Measurements from ENCODE around the gene RASGEF1C.

The RASGEF1C gene

DNA sequence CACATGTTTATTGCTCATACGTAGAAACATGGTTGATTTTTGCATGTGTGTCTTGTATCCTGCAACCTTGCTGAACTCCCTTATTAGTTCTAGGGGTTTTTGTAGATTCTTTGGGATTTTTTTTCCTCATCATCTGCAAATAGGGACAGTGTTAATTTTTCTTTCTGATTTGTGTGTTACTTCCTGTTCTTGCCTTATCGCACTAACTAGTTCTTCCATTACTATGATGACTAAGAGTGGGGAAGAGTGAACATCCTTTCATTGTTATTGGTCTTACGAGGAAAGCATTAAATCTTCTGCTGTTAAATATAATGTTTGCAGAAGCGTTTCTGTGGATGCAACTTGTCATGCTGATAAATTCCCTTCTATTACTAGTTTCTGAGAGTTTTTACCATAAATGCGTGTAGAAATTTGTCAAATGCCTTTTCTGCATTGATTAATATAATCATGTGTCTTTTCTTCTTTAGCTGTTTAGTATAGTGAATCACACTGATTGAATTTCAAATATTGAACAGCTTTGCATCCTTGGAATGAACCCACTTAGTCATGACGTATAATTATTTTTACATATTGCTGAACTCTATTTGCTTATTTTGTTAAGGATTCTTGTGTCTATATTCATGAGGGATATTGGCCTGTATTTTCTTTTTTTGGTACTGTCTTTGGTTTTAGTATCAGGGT, 105.4 kb downstream of the RASGEF1C start:
- Histone ChIP-seq H3K9me3 (ENCODE audit: control insufficient read depth, low read length) (no peaks in the 10 kb centered on the region), H3K27me3 (ENCODE audit: control insufficient read depth, insufficient read depth, low read length) (no peaks in the 10 kb centered on the region), H3K4me3 (ENCODE audit: low read length) (no peak overlapping the region), H3K4me1 (ENCODE audit: control insufficient read depth, insufficient read depth, low read length) (no peaks in the 10 kb centered on the region), H3K36me3 (ENCODE audit: control insufficient read depth, insufficient read depth, low read length) (no peaks in the 10 kb centered on the region), H3K9ac (ENCODE audit: low read length) (no peak overlapping the region)

GRCh38 chr5:180102636-180103035, 106.4 kb downstream of the RASGEF1C start:
- no peak overlapping the region for H3K4me3 ChIP-seq (ENCODE audit: low read length)
- H3K27me3 ChIP-seq (ENCODE audit: control insufficient read depth, insufficient read depth, low read length), result no peaks in the 10 kb centered on the region
- no peaks in the 10 kb centered on the region for H3K4me1 ChIP-seq (ENCODE audit: control insufficient read depth, insufficient read depth, low read length)
- no peaks in the 10 kb centered on the region for H3K36me3 ChIP-seq (ENCODE audit: control insufficient read depth, insufficient read depth, low read length)
- H3K9ac ChIP-seq (ENCODE audit: low read length), result no peak overlapping the region
- no peaks in the 10 kb centered on the region for H3K9me3 ChIP-seq (ENCODE audit: control insufficient read depth, low read length)

DNA sequence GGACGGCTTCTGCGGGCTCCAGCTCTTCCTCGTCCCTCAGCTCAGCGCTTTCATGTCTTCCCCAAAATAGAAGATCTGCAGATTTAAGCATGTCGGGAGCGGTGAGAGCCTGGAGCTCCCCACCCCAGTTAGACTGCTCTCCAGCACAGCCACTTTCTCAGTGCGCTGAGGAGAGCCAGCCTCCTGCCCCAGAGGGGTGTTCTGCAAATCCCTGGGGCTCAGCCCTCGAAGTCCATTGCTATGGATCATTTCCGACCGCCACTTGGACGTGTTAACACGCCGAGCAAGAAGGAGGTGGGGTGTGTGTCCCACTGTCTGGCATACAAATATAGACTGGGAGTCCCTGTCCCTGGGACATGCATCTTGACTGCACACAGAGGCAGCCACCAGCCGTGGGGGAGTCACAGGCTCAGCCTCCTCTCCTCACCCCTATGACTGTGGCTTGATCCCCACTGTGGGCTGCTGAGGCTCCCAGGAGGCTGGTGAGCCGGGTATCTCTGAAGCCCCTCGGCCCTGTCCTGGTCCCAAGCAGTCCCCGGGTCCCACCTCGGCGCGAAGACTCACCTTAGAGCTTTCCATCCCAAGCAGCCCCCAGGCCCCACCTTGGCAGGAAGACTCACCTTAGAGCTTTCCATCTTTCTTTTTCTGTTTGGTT, 107.4 kb downstream of the RASGEF1C start:
- Histone ChIP-seq H3K36me3 (ENCODE audit: control insufficient read depth, insufficient read depth, low read length) (no peaks in the 10 kb centered on the region), H3K4me3 (ENCODE audit: low read length) (no peak overlapping the region), H3K9me3 (ENCODE audit: control insufficient read depth, low read length) (no peaks in the 10 kb centered on the region), H3K4me1 (ENCODE audit: control insufficient read depth, insufficient read depth, low read length) (no peaks in the 10 kb centered on the region), H3K9ac (ENCODE audit: low read length) (no peak overlapping the region), H3K27me3 (ENCODE audit: control insufficient read depth, insufficient read depth, low read length) (no peaks in the 10 kb centered on the region)

- Histone ChIP-seq H3K36me3 (ENCODE audit: control insufficient read depth, insufficient read depth, low read length) (no peaks in the 10 kb centered on the region), H3K9me3 (ENCODE audit: control insufficient read depth, low read length) (no peaks in the 10 kb centered on the region), H3K4me1 (ENCODE audit: control insufficient read depth, insufficient read depth, low read length) (no peaks in the 10 kb centered on the region), H3K27me3 (ENCODE audit: control insufficient read depth, insufficient read depth, low read length) (no peaks in the 10 kb centered on the region), H3K4me3 (ENCODE audit: low read length) (no peak overlapping the region), H3K9ac (ENCODE audit: low read length) (no peak overlapping the region)
Measured at GRCh38 chr5:180100621-180101450, 108.2 kb downstream of the RASGEF1C start.

DNA sequence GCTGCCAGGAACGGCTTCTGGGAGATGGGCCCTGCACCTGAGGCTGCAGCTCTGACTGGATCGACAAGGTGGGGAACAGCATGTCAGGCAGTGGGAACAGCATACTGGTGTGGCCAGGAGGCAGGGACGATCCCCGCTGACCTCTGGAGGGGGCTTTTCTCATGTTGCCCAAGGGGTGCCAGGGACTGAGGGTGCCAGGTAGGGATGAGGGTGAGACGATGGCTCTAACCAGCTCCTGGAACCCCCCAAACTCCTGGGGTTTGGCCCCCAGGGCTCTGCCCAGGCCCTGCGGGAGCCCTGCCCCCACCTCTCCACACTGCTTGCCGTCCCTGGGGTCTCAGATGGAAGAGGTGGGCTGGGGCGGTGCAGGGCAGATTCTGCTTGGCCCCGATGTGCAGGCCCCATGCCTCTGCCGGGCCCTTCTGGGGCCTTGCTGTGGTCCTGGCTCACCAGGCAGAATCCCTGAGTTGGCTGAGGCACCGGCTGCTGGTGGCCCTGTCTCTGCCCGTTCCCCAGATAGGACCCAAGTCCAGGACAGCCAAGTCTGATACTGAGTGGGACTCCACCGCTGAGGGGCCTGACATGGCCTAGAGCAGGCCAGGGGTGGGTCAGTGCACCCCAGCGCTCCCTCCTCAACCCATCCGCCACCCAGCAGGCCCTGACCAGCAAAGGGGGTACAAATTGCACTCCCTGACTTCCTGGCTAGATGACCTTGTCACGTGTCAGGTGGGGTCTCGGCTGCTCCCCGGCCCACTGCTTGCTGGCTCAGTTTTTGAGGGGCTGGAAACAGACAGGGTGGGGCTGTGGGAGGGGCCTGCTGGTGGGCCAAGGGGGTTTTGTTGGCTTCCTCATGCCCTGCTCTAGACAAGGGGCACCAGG, 109.0 kb downstream of the RASGEF1C start:
- no peaks in the 10 kb centered on the region for H3K27me3 ChIP-seq (ENCODE audit: control insufficient read depth, insufficient read depth, low read length)
- H3K9me3 ChIP-seq (ENCODE audit: control insufficient read depth, low read length), result no peaks in the 10 kb centered on the region
- H3K36me3 ChIP-seq (ENCODE audit: control insufficient read depth, insufficient read depth, low read length), result no peaks in the 10 kb centered on the region
- H3K9ac ChIP-seq (ENCODE audit: low read length), result no peak overlapping the region
- no peaks in the 10 kb centered on the region for H3K4me1 ChIP-seq (ENCODE audit: control insufficient read depth, insufficient read depth, low read length)
- H3K4me3 ChIP-seq (ENCODE audit: low read length), result no peak overlapping the region

GRCh38 chr5:180098991-180099732, 109.8 kb downstream of the RASGEF1C start:
- Histone ChIP-seq H3K9ac (ENCODE audit: low read length) (no peak overlapping the region), H3K27me3 (ENCODE audit: control insufficient read depth, insufficient read depth, low read length) (no peaks in the 10 kb centered on the region), H3K4me1 (ENCODE audit: control insufficient read depth, insufficient read depth, low read length) (no peaks in the 10 kb centered on the region), H3K4me3 (ENCODE audit: low read length) (no peak overlapping the region), H3K36me3 (ENCODE audit: control insufficient read depth, insufficient read depth, low read length) (no peaks in the 10 kb centered on the region), H3K9me3 (ENCODE audit: control insufficient read depth, low read length) (no peaks in the 10 kb centered on the region)

DNA sequence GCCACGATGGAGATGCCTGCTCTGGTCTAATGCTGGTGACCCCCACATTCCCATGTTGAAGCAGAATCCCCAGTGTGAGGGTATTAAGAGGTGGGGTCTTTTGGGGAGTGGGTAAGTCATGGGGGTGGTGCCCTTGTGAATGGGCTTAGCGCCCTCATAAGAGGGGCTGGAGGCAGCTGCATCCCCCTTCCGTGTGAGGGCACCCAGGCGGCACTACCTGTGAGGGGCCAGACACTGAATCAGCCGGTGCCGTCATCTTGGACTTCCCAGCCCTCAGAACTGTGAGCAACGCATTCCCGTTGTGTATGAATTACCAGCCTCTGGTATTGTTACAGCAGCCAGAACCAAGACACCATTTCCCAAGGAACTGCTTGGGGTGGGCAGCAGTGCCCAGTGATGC, 110.5 kb downstream of the RASGEF1C start:
- H3K36me3 ChIP-seq (ENCODE audit: control insufficient read depth, insufficient read depth, low read length), result no peaks in the 10 kb centered on the region
- no peaks in the 10 kb centered on the region for H3K4me1 ChIP-seq (ENCODE audit: control insufficient read depth, insufficient read depth, low read length)
- no peak overlapping the region for H3K9ac ChIP-seq (ENCODE audit: low read length)
- no peaks in the 10 kb centered on the region for H3K27me3 ChIP-seq (ENCODE audit: control insufficient read depth, insufficient read depth, low read length)
- no peaks in the 10 kb centered on the region for H3K9me3 ChIP-seq (ENCODE audit: control insufficient read depth, low read length)
- H3K4me3 ChIP-seq (ENCODE audit: low read length), result no peak overlapping the region

GRCh38 chr5:180097926-180098325, 111.1 kb downstream of the RASGEF1C start:
- H3K4me3 ChIP-seq (ENCODE audit: low read length), result no peak overlapping the region
- no peak overlapping the region for H3K9ac ChIP-seq (ENCODE audit: low read length)
- H3K36me3 ChIP-seq (ENCODE audit: control insufficient read depth, insufficient read depth, low read length), result no peaks in the 10 kb centered on the region
- no peaks in the 10 kb centered on the region for H3K9me3 ChIP-seq (ENCODE audit: control insufficient read depth, low read length)
- no peaks in the 10 kb centered on the region for H3K4me1 ChIP-seq (ENCODE audit: control insufficient read depth, insufficient read depth, low read length)
- no peaks in the 10 kb centered on the region for H3K27me3 ChIP-seq (ENCODE audit: control insufficient read depth, insufficient read depth, low read length)

- Histone ChIP-seq H3K9me3 (ENCODE audit: control insufficient read depth, low read length) (no peaks in the 10 kb centered on the region), H3K9ac (ENCODE audit: low read length) (no peak overlapping the region), H3K36me3 (ENCODE audit: control insufficient read depth, insufficient read depth, low read length) (no peaks in the 10 kb centered on the region), H3K4me1 (ENCODE audit: control insufficient read depth, insufficient read depth, low read length) (no peaks in the 10 kb centered on the region), H3K4me3 (ENCODE audit: low read length) (no peak overlapping the region), H3K27me3 (ENCODE audit: control insufficient read depth, insufficient read depth, low read length) (no peaks in the 10 kb centered on the region)
Measured at GRCh38 chr5:180097163-180097894, 111.7 kb downstream of the RASGEF1C start.

DNA sequence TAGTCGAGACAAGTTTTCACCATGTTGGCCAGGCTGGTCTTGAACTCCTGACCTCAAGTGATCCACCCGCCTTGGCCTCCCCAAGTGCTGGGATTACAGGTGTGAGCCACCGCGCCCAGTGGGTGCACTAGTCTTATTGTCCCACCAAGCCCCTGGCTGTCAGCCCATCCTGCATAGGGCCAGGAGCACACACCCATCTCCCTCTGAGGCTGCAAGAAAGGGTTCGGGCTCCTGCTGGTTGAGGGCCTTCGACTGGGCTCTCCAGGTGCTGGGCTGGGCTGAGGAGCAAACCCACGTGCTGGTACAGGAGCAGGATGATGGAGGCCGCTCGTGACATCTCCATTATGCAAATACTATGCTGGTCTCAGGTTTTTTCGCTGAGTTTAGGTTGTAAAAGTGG, 112.4 kb downstream of the RASGEF1C start:
- no peak overlapping the region for H3K9ac ChIP-seq (ENCODE audit: low read length)
- no peak overlapping the region for H3K4me3 ChIP-seq (ENCODE audit: low read length)
- no peaks in the 10 kb centered on the region for H3K4me1 ChIP-seq (ENCODE audit: control insufficient read depth, insufficient read depth, low read length)
- H3K9me3 ChIP-seq (ENCODE audit: control insufficient read depth, low read length), result no peaks in the 10 kb centered on the region
- H3K36me3 ChIP-seq (ENCODE audit: control insufficient read depth, insufficient read depth, low read length), result no peaks in the 10 kb centered on the region
- H3K27me3 ChIP-seq (ENCODE audit: control insufficient read depth, insufficient read depth, low read length), result no peaks in the 10 kb centered on the region

DNA sequence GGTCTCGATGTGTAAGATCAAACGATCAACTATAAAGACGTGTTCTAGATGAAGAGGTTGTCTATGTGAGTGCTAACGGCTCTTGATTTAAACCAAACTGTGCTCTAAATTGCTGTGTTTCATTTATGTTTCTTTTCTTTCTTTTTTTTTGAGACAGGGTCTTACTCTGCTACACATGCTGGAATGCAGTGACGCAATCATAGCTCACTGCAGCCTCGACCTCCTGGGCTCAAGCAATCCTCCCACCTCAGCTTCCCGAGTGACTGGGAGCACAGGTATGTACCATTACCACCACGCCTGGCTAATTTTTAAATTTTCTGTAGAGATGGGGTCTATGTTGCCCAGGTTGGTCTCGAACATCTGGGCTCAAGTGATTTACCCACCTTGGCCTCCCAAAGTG, 113.5 kb downstream of the RASGEF1C start:
- H3K36me3 ChIP-seq (ENCODE audit: control insufficient read depth, insufficient read depth, low read length), result no peaks in the 10 kb centered on the region
- no peaks in the 10 kb centered on the region for H3K9me3 ChIP-seq (ENCODE audit: control insufficient read depth, low read length)
- H3K4me1 ChIP-seq (ENCODE audit: control insufficient read depth, insufficient read depth, low read length), result no peaks in the 10 kb centered on the region
- H3K27me3 ChIP-seq (ENCODE audit: control insufficient read depth, insufficient read depth, low read length), result no peaks in the 10 kb centered on the region
- H3K4me3 ChIP-seq (ENCODE audit: low read length), result no peak overlapping the region
- H3K9ac ChIP-seq (ENCODE audit: low read length), result no peak overlapping the region

Measured in mucosa of stomach (tissue), 1 donor.